C4-2B (cell line): Measurements from ENCODE around the gene DAAM1.

Source experiments
- H3K27ac ChIP-seq: fragments of 450-650 bp; 2 replicates; pipeline ENCODE4 v1.5.1; 2017
- CTCF ChIP-seq: fragments of 450-650 bp; conservative IDR thresholded peaks from 2 replicates; pipeline ENCODE4 v1.5.1; 2017; ENCODE audit warnings: mild to moderate bottlenecking
- ZFX ChIP-seq: fragments of 450-650 bp; IDR thresholded peaks from 2 replicates; pipeline ENCODE4 v1.6.1; 2017

DAAM1 gene

GRCh38 chr14:59215322-59215721 is 26.9 kb downstream of the DAAM1 start:
- H3K27ac ChIP-seq: peak overlapping the region; percentile 57
- peak; percentile 64; the same call in 1 of the 2 replicates for TF ChIP-seq ZFX
- TF ChIP-seq CTCF: no peak

GRCh38 chr14:59215757-59216156 is 27.3 kb downstream of the DAAM1 start:
- TF ChIP-seq CTCF: no peak
- peak; percentile 8; the same call in 1 of the 2 replicates for TF ChIP-seq ZFX
- H3K27ac ChIP-seq: peak overlapping the region; percentile 57

GRCh38 chr14:59217011-59217410 is 28.5 kb downstream of the DAAM1 start:
- TF ChIP-seq CTCF (no peak), ZFX (no peak)
- H3K27ac ChIP-seq: no peak overlapping the region

GRCh38 chr14:59221568-59221967 is 33.1 kb downstream of the DAAM1 start:
- TF ChIP-seq ZFX (no peak), CTCF (no peak)
- H3K27ac ChIP-seq: no peak overlapping the region

- no peak overlapping the region for H3K27ac ChIP-seq
- TF ChIP-seq CTCF: no peak
- no peak for TF ChIP-seq ZFX
Observed at GRCh38 chr14:59224341-59224740, 35.9 kb downstream of the DAAM1 start.

GRCh38 chr14:59225281-59225680 is 36.8 kb downstream of the DAAM1 start:
- no peak for TF ChIP-seq ZFX
- no peak for TF ChIP-seq CTCF

GRCh38 chr14:59228421-59228820 is 40.0 kb downstream of the DAAM1 start:
- H3K27ac ChIP-seq: no peak overlapping the region
- TF ChIP-seq ZFX (no peak), CTCF (no peak)

More at GRCh38 chr14:59225281-59225680, 36.8 kb downstream of the DAAM1 start:
- H3K27ac ChIP-seq: no peak overlapping the region
